WTC11 (cell line): ENCODE measurements around the gene PTPRT. TPM values are rescaled to one million over a fixed set of nuclear protein-coding genes. Genes with fewer than 3 reads are reported as not detected.

Source experiments
- ATAC-seq: fragments of 200-7000 bp; cut with Tn5 transposase; 2 replicates; pipeline ENCODE4 v1.10.0; 2021; ENCODE audit warnings: mild to moderate bottlenecking, moderate library complexity
- CTCF ChIA-PET: fragments of 300-600 bp; sonication (Branson Sonifier 250); formaldehyde crosslinking; loops from one replicate; lab custom pipeline; 2021; ENCODE audit warnings: antibody characterized with exemption; lab: Charles Lee
- POLR2A ChIA-PET: fragments of 350-600 bp; sonication (Branson Sonifier 250); formaldehyde crosslinking; loops from one replicate; lab custom pipeline; 2021; ENCODE audit warnings: antibody characterized with exemption; lab: Charles Lee
- DNase-seq: peaks from one replicate; pipeline ENCODE4 v3.0.0; 2021; ENCODE audit warnings: low spot score
- H3K27ac Mint-ChIP-seq: 2 replicates; pipeline ENCODE4 v1.8.0; 2021; ENCODE audit warnings: mixed read lengths
- H3K27me3 Mint-ChIP-seq: 2 replicates; pipeline ENCODE4 v1.8.0; 2021; ENCODE audit warnings: low read depth, mild to moderate bottlenecking, moderate library complexity, mixed read lengths
- H3K36me3 Mint-ChIP-seq: 2 replicates; pipeline ENCODE4 v1.8.0; 2021; ENCODE audit warnings: mixed read lengths
- H3K4me1 Mint-ChIP-seq: 2 replicates; pipeline ENCODE4 v1.8.0; 2022; ENCODE audit warnings: mixed read lengths
- H3K4me3 Mint-ChIP-seq: 2 replicates; pipeline ENCODE4 v1.8.0; 2021; ENCODE audit warnings: mild to moderate bottlenecking, moderate library complexity, mixed read lengths
- H3K9me3 Mint-ChIP-seq: 2 replicates; pipeline ENCODE4 v1.8.0; 2021; ENCODE audit warnings: mixed read lengths
- AFF4 ChIP-seq: sonication (generic); formaldehyde crosslinking; IDR thresholded peaks from 2 replicates; pipeline ENCODE4 v1.8.1; 2023; ENCODE audit warnings: mild to moderate bottlenecking, missing genetic modification reagents, borderline replicate concordance
- ATF6 ChIP-seq: sonication (generic); formaldehyde crosslinking; IDR thresholded peaks from 2 replicates; pipeline ENCODE4 v1.8.1; 2023; ENCODE audit warnings: mild to moderate bottlenecking, missing genetic modification reagents
- CBFB ChIP-seq: sonication (generic); formaldehyde crosslinking; IDR thresholded peaks from 2 replicates; pipeline ENCODE4 v1.8.1; 2022; ENCODE audit warnings: mild to moderate bottlenecking, low read depth, missing genetic modification reagents
- ESRRA ChIP-seq: sonication (generic); formaldehyde crosslinking; IDR thresholded peaks from 2 replicates; pipeline ENCODE4 v1.8.1; 2022; ENCODE audit warnings: mild to moderate bottlenecking, missing genetic modification reagents, borderline replicate concordance
- HMGA2 ChIP-seq: fragments of 250-450 bp; sonication (Bioruptor Pico); IDR thresholded peaks from 2 replicates; pipeline ENCODE4 v1.4.0; 2021; ENCODE audit warnings: mild to moderate bottlenecking, moderate library complexity
- IRF2 ChIP-seq: sonication (generic); formaldehyde crosslinking; IDR thresholded peaks from 2 replicates; pipeline ENCODE4 v1.8.0; 2022; ENCODE audit warnings: low read depth, missing genetic modification reagents, borderline replicate concordance
- MYBL2 ChIP-seq: sonication (generic); formaldehyde crosslinking; IDR thresholded peaks from 2 replicates; pipeline ENCODE4 v1.8.1; 2023; ENCODE audit warnings: mild to moderate bottlenecking, moderate library complexity, missing genetic modification reagents
- PRRX2 ChIP-seq: fragments of 250-450 bp; sonication (Bioruptor Pico); IDR thresholded peaks from 2 replicates; pipeline ENCODE4 v1.8.0; 2021; ENCODE audit warnings: mild to moderate bottlenecking
- RORB ChIP-seq: fragments of 250-450 bp; sonication (Bioruptor Pico); IDR thresholded peaks from 2 replicates; pipeline ENCODE4 v1.9.0; 2021; ENCODE audit warnings: mild to moderate bottlenecking
- SP1 ChIP-seq: sonication (generic); formaldehyde crosslinking; conservative IDR thresholded peaks from 2 replicates; pipeline ENCODE4 v1.8.1; 2022; ENCODE audit warnings: missing genetic modification reagents
- TP53 ChIP-seq: sonication (generic); formaldehyde crosslinking; IDR thresholded peaks from 2 replicates; pipeline ENCODE4 v1.8.1; 2023; ENCODE audit warnings: mild to moderate bottlenecking, missing genetic modification reagents
- USF1 ChIP-seq: sonication (generic); formaldehyde crosslinking; IDR thresholded peaks from 2 replicates; pipeline ENCODE4 v1.8.0; 2022; ENCODE audit warnings: mild to moderate bottlenecking, missing genetic modification reagents
- ZNF232 ChIP-seq: sonication (generic); formaldehyde crosslinking; IDR thresholded peaks from 2 replicates; pipeline ENCODE4 v1.8.0; 2022; ENCODE audit warnings: mild to moderate bottlenecking, missing genetic modification reagents
- ZNF281 ChIP-seq: sonication (generic); formaldehyde crosslinking; IDR thresholded peaks from 2 replicates; pipeline ENCODE4 v1.8.0; 2023; ENCODE audit warnings: mild to moderate bottlenecking, missing genetic modification reagents
- ZNF396 ChIP-seq: fragments of 250-450 bp; sonication (Bioruptor Pico); IDR thresholded peaks from 2 replicates; pipeline ENCODE4 v1.8.0; 2021; ENCODE audit warnings: mild to moderate bottlenecking, moderate library complexity, borderline replicate concordance
- ZNF423 ChIP-seq: fragments of 250-450 bp; sonication (Bioruptor Pico); IDR thresholded peaks from 2 replicates; pipeline ENCODE4 v2.1.2; 2022; ENCODE audit warnings: mild to moderate bottlenecking, moderate library complexity
- ZNF425 ChIP-seq: fragments of 250-450 bp; sonication (Bioruptor Pico); conservative IDR thresholded peaks from 2 replicates; pipeline ENCODE4 v1.9.0; 2021; ENCODE audit warnings: mild to moderate bottlenecking
- ZNF532 ChIP-seq: fragments of 250-450 bp; sonication (Bioruptor Pico); IDR thresholded peaks from 2 replicates; pipeline ENCODE4 v1.9.0; 2021; ENCODE audit warnings: mild to moderate bottlenecking, borderline replicate concordance
- total RNA-seq: library from RNA; stranded (reverse); gene quantifications from 3 replicates; pipeline ENCODE4 v1.2.3, GENCODE V29; 2021

The PTPRT gene
- total RNA-seq, 1 experiment from 2014 or later: 1.1 TPM

- POLR2A ChIA-PET: no interaction called here
- Mint-ChIP-seq H3K4me1 (no peaks in the 10 kb centered on the region), H3K4me3 (no peak overlapping the region), H3K9me3 (no peaks in the 10 kb centered on the region), H3K27me3 (no peaks in the 10 kb centered on the region), H3K36me3 (no peaks in the 10 kb centered on the region), H3K27ac (no peak overlapping the region)
- DNase-seq: no peak
- TF ChIP-seq IRF2 (CRISPR knock-in tag) (no peak), ZNF396 (CRISPR knock-in tag) (no peak), ZNF532 (no peak), PRRX2 (CRISPR knock-in tag) (no peak), ESRRA (CRISPR knock-in tag) (no peak), SP1 (CRISPR knock-in tag) (no peak), ATF6 (CRISPR knock-in tag) (no peak), USF1 (no peak), RORB (CRISPR knock-in tag) (no peak), ZNF423 (CRISPR knock-in tag) (no peak), TP53 (no peak), HMGA2 (CRISPR knock-in tag) (no peak), AFF4 (CRISPR knock-in tag) (no peak), MYBL2 (no peak), ZNF232 (CRISPR knock-in tag) (no peak)
- CTCF ChIA-PET: interaction anchor here (0.7 kb wide), 1 partner anchor 177 kb away, joined by 4 read pairs; no protein-coding TSS in a partner anchor
- ATAC-seq: no peak
These were observed 333.8 kb downstream of the PTPRT start for GRCh38 chr20:42855896-42856295.

- CTCF ChIA-PET: no interaction called here
- Mint-ChIP-seq H3K27ac (no peak overlapping the region), H3K9me3 (peaks cover 18% of the 10 kb centered on the region; the same call in 1 of the 2 replicates), H3K27me3 (no peaks in the 10 kb centered on the region), H3K36me3 (no peaks in the 10 kb centered on the region), H3K4me1 (no peaks in the 10 kb centered on the region), H3K4me3 (no peak overlapping the region)
- no peak for ATAC-seq
- DNase-seq: no peak
- POLR2A ChIA-PET: no interaction called here
- no peak for TF ChIP-seq ZNF425 (CRISPR knock-in tag)
- no peak for TF ChIP-seq ZNF281 (CRISPR knock-in tag)
- TF ChIP-seq CBFB: no peak
- TF ChIP-seq RORB (CRISPR knock-in tag): no peak
These were observed 337.0 kb downstream of the PTPRT start for GRCh38 chr20:42852691-42853090.
